IMR-90 (cell line): Measurements from ENCODE around the gene CHM. TPM values are rescaled to one million over a fixed set of nuclear protein-coding genes. Genes with fewer than 3 reads are reported as not detected.

Experiments used
- ATAC-seq: fragments of 200-7000 bp; cut with Tn5 transposase; 2 replicates; pipeline ENCODE4 v1.9.1; 2020; ENCODE audit warnings: low read depth, mild to moderate bottlenecking, moderate library complexity
- BruUV-seq: library from RNA; stranded (reverse); fragments of 400-500 nt; replicated peaks from 2 replicates; lab custom pipeline; 2021; lab: Mats Ljungman, UMichigan
- CTCF ChIA-PET: fragments of 300-600 bp; formaldehyde crosslinking; extraction: SDS; loops from one replicate; lab custom pipeline; 2021; ENCODE audit warnings: antibody characterized with exemption; lab: Yijun Ruan, JAX
- POLR2A ChIA-PET: fragments of 300-600 bp; sonication (Branson Sonifier 250); formaldehyde crosslinking; loops from one replicate; lab custom pipeline; 2022; ENCODE audit warnings: antibody characterized with exemption; ENCODE audit not compliant: unreplicated experiment; lab: Charles Lee
- DNase-seq: peaks from one replicate; pipeline ENCODE4 v3.0.0; 2013
- H2AFZ ChIP-seq: replicated peaks from 2 replicates; pipeline ENCODE3; 2013; ENCODE audit warnings: low read length, mild to moderate bottlenecking; ENCODE audit not compliant: poor library complexity
- H2AK5ac ChIP-seq: 2 replicates; pipeline ENCODE4 v1.6.1; 2013; ENCODE audit warnings: low read depth, low read length, inconsistent platforms
- H2AK9ac ChIP-seq: replicated peaks from 2 replicates; pipeline ENCODE3; 2013; ENCODE audit warnings: mild to moderate bottlenecking, low read depth, low read length, moderate library complexity; ENCODE audit not compliant: poor library complexity
- H2BK120ac ChIP-seq: 2 replicates; pipeline ENCODE4 v1.6.1; 2013; ENCODE audit warnings: low read depth, low read length, inconsistent platforms
- H2BK15ac ChIP-seq: 3 replicates; pipeline ENCODE4 v1.6.1; 2013; ENCODE audit warnings: low read depth, low read length, inconsistent platforms
- H2BK20ac ChIP-seq: 2 replicates; pipeline ENCODE4 v1.6.1; 2013; ENCODE audit warnings: low read depth, mild to moderate bottlenecking, inconsistent platforms, low read length, moderate library complexity
- H2BK5ac ChIP-seq: 2 replicates; pipeline ENCODE4 v1.6.1; 2013; ENCODE audit warnings: mild to moderate bottlenecking, low read depth, low read length, inconsistent platforms; ENCODE audit not compliant: poor library complexity, severe bottlenecking
- H3K14ac ChIP-seq: replicated peaks from 2 replicates; pipeline ENCODE4 v1.6.1; 2013; ENCODE audit warnings: low read depth, low read length, inconsistent platforms
- H3K18ac ChIP-seq: 2 replicates; pipeline ENCODE4 v1.6.1; 2013; ENCODE audit warnings: low read depth, low read length, control low read depth
- H3K23ac ChIP-seq: 2 replicates; pipeline ENCODE4 v1.6.1; 2013; ENCODE audit warnings: low read depth, low read length, inconsistent platforms
- H3K27ac ChIP-seq: 2 replicates; pipeline ENCODE4 v1.5.1; 2013; ENCODE audit warnings: mild to moderate bottlenecking, control low read depth, low read length; ENCODE audit not compliant: insufficient read depth
- H3K27me3 ChIP-seq: 2 replicates; pipeline ENCODE4 v1.6.1; 2013; ENCODE audit warnings: low read length; ENCODE audit not compliant: control insufficient read depth, insufficient read depth
- H3K36me3 ChIP-seq: 2 replicates; pipeline ENCODE4 v1.6.1; 2013; ENCODE audit warnings: low read length, mixed read lengths; ENCODE audit not compliant: control insufficient read depth, insufficient read depth
- H3K4ac ChIP-seq: 2 replicates; pipeline ENCODE4 v1.6.1; 2013; ENCODE audit warnings: low read depth, low read length, inconsistent platforms
- H3K4me1 ChIP-seq: 2 replicates; pipeline ENCODE4 v1.6.1; 2013; ENCODE audit warnings: low read length, mixed read lengths; ENCODE audit not compliant: control insufficient read depth, insufficient read depth
- H3K4me2 ChIP-seq: 2 replicates; pipeline ENCODE4 v1.6.1; 2013; ENCODE audit warnings: low read depth, mild to moderate bottlenecking, control low read depth, low read length, moderate library complexity
- H3K4me3 ChIP-seq: 2 replicates; pipeline ENCODE4 v1.5.1; 2013; ENCODE audit warnings: low read depth, mild to moderate bottlenecking, control low read depth, low read length, moderate library complexity; ENCODE audit not compliant: insufficient read depth
- H3K56ac ChIP-seq: 2 replicates; pipeline ENCODE4 v1.6.1; 2013; ENCODE audit warnings: low read length, inconsistent platforms; ENCODE audit not compliant: insufficient read depth; ENCODE audit errors: extremely low read depth
- H3K79me1 ChIP-seq, 2 experiments: 2 replicates each; pipeline ENCODE4 v1.6.1; 2013; ENCODE audit warnings: low read length in 2 of 2, inconsistent platforms in 1 of 2, low read depth in 1 of 2
- H3K9ac ChIP-seq: 2 replicates; pipeline ENCODE4 v1.6.1; 2013; ENCODE audit warnings: low read depth, low read length, control low read depth
- H3K9me1 ChIP-seq: 2 replicates; pipeline ENCODE4 v1.6.1; 2013; ENCODE audit warnings: low read length, inconsistent platforms; ENCODE audit not compliant: insufficient read depth
- H3K9me3 ChIP-seq: 2 replicates; pipeline ENCODE4 v1.6.1; 2013; ENCODE audit warnings: low read length; ENCODE audit not compliant: control insufficient read depth, insufficient read depth
- H4K20me1 ChIP-seq: 2 replicates; pipeline ENCODE4 v1.6.1; 2013; ENCODE audit warnings: low read length, inconsistent platforms; ENCODE audit not compliant: insufficient read depth
- H4K5ac ChIP-seq: 2 replicates; pipeline ENCODE4 v1.6.1; 2013; ENCODE audit warnings: mild to moderate bottlenecking, low read depth, low read length, control low read depth
- H4K8ac ChIP-seq, 2 experiments: 2 replicates each; pipeline ENCODE4 v1.6.1; 2013; ENCODE audit warnings: low read depth in 2 of 2, low read length in 2 of 2, control low read depth in 1 of 2, inconsistent platforms in 1 of 2
- H4K91ac ChIP-seq: 2 replicates; pipeline ENCODE4 v1.6.1; 2013; ENCODE audit warnings: low read depth, low read length, inconsistent platforms; ENCODE audit not compliant: insufficient read depth
- BHLHE40 ChIP-seq: fragments of 150-350 bp; IDR thresholded peaks from 2 replicates; pipeline ENCODE4 v1.6.1; 2016; ENCODE audit warnings: mild to moderate bottlenecking, low read depth, low read length
- ELK1 ChIP-seq: fragments of 150-350 bp; IDR thresholded peaks from 2 replicates; pipeline ENCODE4 v1.6.1; 2016; ENCODE audit warnings: low read depth, mild to moderate bottlenecking, low read length, moderate library complexity, borderline replicate concordance
- MAFK ChIP-seq: IDR thresholded peaks from 2 replicates; pipeline ENCODE4 v1.6.1; 2012; ENCODE audit warnings: low read depth, low read length, improper control_type of control experiment
- NFE2L2 ChIP-seq: fragments of 150-350 bp; IDR thresholded peaks from 2 replicates; pipeline ENCODE4 v1.6.1; 2016; ENCODE audit warnings: low read depth, mild to moderate bottlenecking, low read length
- POLR2A ChIP-seq: IDR thresholded peaks from 2 replicates; pipeline ENCODE4 v1.6.1; 2012; ENCODE audit warnings: mild to moderate bottlenecking, low read depth, low read length
- RAD21 ChIP-seq: IDR thresholded peaks from 2 replicates; pipeline ENCODE4 v1.6.1; 2012; ENCODE audit warnings: low read length, improper control_type of control experiment
- RFX5 ChIP-seq: IDR thresholded peaks from 2 replicates; pipeline ENCODE4 v1.8.0; 2012; ENCODE audit warnings: low read depth, mild to moderate bottlenecking, low read length, moderate library complexity
- WGBS, 2 experiments: methylation state at CpG; one replicate each; pipeline versions ENCODE4 v1.1.5 to v1.1.7; 2013; ENCODE audit warnings: missing lambda C conversion rate in 2 of 2; ENCODE audit not compliant: insufficient read length in 1 of 2; ENCODE audit errors: extremely low coverage in 2 of 2; 5-methylcytosine and 5-hydroxymethylcytosine counted together
- dilution Hi-C: fragments of 300-500 bp; cut with HindIII; formaldehyde crosslinking; loops from one replicate; pipeline ENCODE4 v1.14.3; 2018; ENCODE audit warnings: low sequenced_read_pairs; ENCODE audit not compliant: unreplicated experiment
- in situ Hi-C: fragments of 300-500 bp; cut with MboI; formaldehyde crosslinking; loops from 3 replicates; pipeline ENCODE4 v1.14.3; 2019; ENCODE audit warnings: low sequenced_read_pairs, inconsistent platforms, mixed read lengths
- intact Hi-C: fragments of 100-400 bp; cut with micrococcal nuclease; formaldehyde crosslinking; loops from 2 replicates; pipeline ENCODE4 v1.10.0; 2022
- polyA plus RNA-seq, 3 experiments: library from polyadenylated mRNA; depleted of rRNA; stranded (reverse); fragments of >200 nt; gene quantifications; 2 replicates each; pipeline ENCODE4 v1.2.3, GENCODE V29; 2012; ENCODE audit warnings: low replicate concordance in 1 of 3
- total RNA-seq: library from RNA; depleted of rRNA; stranded (reverse); fragments of >200 nt; gene quantifications from 2 replicates; pipeline ENCODE4 v1.2.3, GENCODE V29; 2012

CHM gene
- total and polyA plus RNA-seq, 2 of the 4 experiments (the other 2 are of a cell fraction), result 11.9 to 21.7 TPM

GRCh38 chrX:86051741-86052140 is 4.4 kb upstream of the CHM start:
- Histone ChIP-seq H2BK20ac (no peak overlapping the region), H3K4me2 (no peak overlapping the region), H2AK9ac (no peak overlapping the region), H3K56ac (no peak overlapping the region), H3K27ac (no peak overlapping the region), H2BK5ac (no peak overlapping the region), H4K8ac (no peak overlapping the region), H3K9ac (no peak overlapping the region), H2AFZ (no peak overlapping the region), H3K14ac (no peak overlapping the region), H3K4me3 (no peak overlapping the region), H3K9me1 (no peaks in the 10 kb centered on the region), H3K18ac (no peak overlapping the region), H3K4me1 (no peaks in the 10 kb centered on the region), H3K27me3 (no peaks in the 10 kb centered on the region), H3K79me1 (no peaks in the 10 kb centered on the region), H3K4ac (no peak overlapping the region), H3K36me3 (no peaks in the 10 kb centered on the region), H4K20me1 (no peaks in the 10 kb centered on the region), H3K23ac (no peak overlapping the region), H4K5ac (no peak overlapping the region), H2BK15ac (no peak overlapping the region), H2BK120ac (no peak overlapping the region), H2AK5ac (no peak overlapping the region), H4K91ac (no peak overlapping the region), H3K9me3 (no peaks in the 10 kb centered on the region)
- intact Hi-C loops (no loop called here), dilution Hi-C loops (no loop called here), in situ Hi-C loops (no loop called here)
- no TSS peak for BruUV-seq
- no CpG with 5 or more reads among the region's 2 CpGs for WGBS, 2 experiments
- CTCF ChIA-PET, result interaction anchor here (0.7 kb wide), 1 partner anchor 266 kb away, joined by 3 read pairs; no protein-coding TSS in a partner anchor
- ATAC-seq (no peak), DNase-seq (no peak)
- TF ChIP-seq ELK1, result no peak
- no peak for TF ChIP-seq RAD21
- no peak for TF ChIP-seq MAFK
- TF ChIP-seq NFE2L2, result no peak
- TF ChIP-seq RFX5, result no peak
- TF ChIP-seq POLR2A, result no peak
- TF ChIP-seq BHLHE40, result no peak
- POLR2A ChIA-PET, result no interaction called here
